H9 (cell line): ENCODE results near the gene TNFSF10. TPM values are rescaled to one million over a fixed set of nuclear protein-coding genes. Genes with fewer than 3 reads are reported as not detected.

Experiments used
- DNase-seq: peaks from one replicate; pipeline ENCODE4 v3.0.0-alpha.2; 2017
- H2AFZ ChIP-seq: one replicate; pipeline ENCODE4 v1.6.1; 2013; ENCODE audit warnings: mild to moderate bottlenecking, low read length, control low read depth, moderate library complexity
- H2AK5ac ChIP-seq: 2 replicates; pipeline ENCODE4 v1.6.1; 2013; ENCODE audit warnings: low read length, control low read depth, mixed read lengths; ENCODE audit not compliant: insufficient read length
- H2BK120ac ChIP-seq: one replicate; pipeline ENCODE4 v1.6.1; 2013; ENCODE audit warnings: low read depth, mild to moderate bottlenecking, low read length, control low read depth, inconsistent platforms; ENCODE audit not compliant: poor library complexity, severe bottlenecking
- H2BK12ac ChIP-seq: 2 replicates; pipeline ENCODE4 v1.6.1; 2013; ENCODE audit warnings: low read length, control low read depth, mixed read lengths, low read depth; ENCODE audit not compliant: insufficient read length
- H2BK15ac ChIP-seq: 2 replicates; pipeline ENCODE4 v1.6.1; 2013; ENCODE audit warnings: low read depth, low read length, control low read depth
- H2BK20ac ChIP-seq: one replicate; pipeline ENCODE4 v1.6.1; 2013; ENCODE audit warnings: low read depth, mild to moderate bottlenecking, low read length, control low read depth, inconsistent platforms; ENCODE audit not compliant: poor library complexity, severe bottlenecking
- H2BK5ac ChIP-seq: 2 replicates; pipeline ENCODE4 v1.6.1; 2013; ENCODE audit warnings: low read length, control low read depth, mixed read lengths; ENCODE audit not compliant: insufficient read length
- H3K14ac ChIP-seq: 2 replicates; pipeline ENCODE4 v1.6.1; 2013; ENCODE audit warnings: low read length, control low read depth; ENCODE audit not compliant: insufficient read depth
- H3K18ac ChIP-seq: 2 replicates; pipeline ENCODE4 v1.6.1; 2013; ENCODE audit warnings: low read depth, mild to moderate bottlenecking, mixed read lengths, low read length, control low read depth; ENCODE audit not compliant: insufficient read length
- H3K23ac ChIP-seq: 2 replicates; pipeline ENCODE4 v1.6.1; 2013; ENCODE audit warnings: low read length, control low read depth, mixed read lengths, low read depth; ENCODE audit not compliant: insufficient read length
- H3K23me2 ChIP-seq: 2 replicates; pipeline ENCODE4 v1.6.1; 2013; ENCODE audit warnings: low read depth, mild to moderate bottlenecking, mixed read lengths, low read length, control low read depth; ENCODE audit not compliant: insufficient read length, poor library complexity, severe bottlenecking
- H3K27ac ChIP-seq: 2 replicates; pipeline ENCODE4 v1.5.1; 2013; ENCODE audit warnings: low read length, control low read depth, mixed read lengths, low read depth; ENCODE audit not compliant: insufficient read length
- H3K27me3 ChIP-seq: 2 replicates; pipeline ENCODE4 v1.6.1; 2013; ENCODE audit warnings: low read length, control low read depth, inconsistent platforms; ENCODE audit not compliant: insufficient read depth
- H3K4ac ChIP-seq: 2 replicates; pipeline ENCODE4 v1.6.1; 2013; ENCODE audit warnings: low read depth, mild to moderate bottlenecking, control low read depth, inconsistent platforms, low read length, moderate library complexity
- H3K4me1 ChIP-seq: 2 replicates; pipeline ENCODE4 v1.6.1; 2013; ENCODE audit warnings: low read length, control low read depth, inconsistent platforms; ENCODE audit not compliant: insufficient read depth
- H3K4me2 ChIP-seq: 2 replicates; pipeline ENCODE4 v1.6.1; 2013; ENCODE audit warnings: low read length, control low read depth, mixed read lengths; ENCODE audit not compliant: insufficient read length, insufficient read depth
- H3K56ac ChIP-seq: 2 replicates; pipeline ENCODE4 v1.6.1; 2013; ENCODE audit warnings: low read depth, mild to moderate bottlenecking, mixed read lengths, low read length, control low read depth; ENCODE audit not compliant: insufficient read length
- H3K79me1 ChIP-seq: 2 replicates; pipeline ENCODE4 v1.6.1; 2013; ENCODE audit warnings: low read depth, mild to moderate bottlenecking, moderate library complexity, low read length, control low read depth, inconsistent platforms; ENCODE audit not compliant: insufficient read depth, poor library complexity, severe bottlenecking
- H3K79me2 ChIP-seq: 2 replicates; pipeline ENCODE4 v1.6.1; 2013; ENCODE audit warnings: low read length, control low read depth, inconsistent platforms; ENCODE audit not compliant: insufficient read depth
- H3K9ac ChIP-seq: 2 replicates; pipeline ENCODE4 v1.6.1; 2013; ENCODE audit warnings: low read length, control low read depth, mixed read lengths; ENCODE audit not compliant: insufficient read length; ENCODE audit errors: extremely low read depth
- H3K9me3 ChIP-seq: one replicate; pipeline ENCODE4 v1.6.1; 2013; ENCODE audit warnings: low read depth, low read length, inconsistent platforms; ENCODE audit not compliant: control insufficient read depth
- H3T11ph ChIP-seq: one replicate; pipeline ENCODE4 v1.6.1; 2013; ENCODE audit warnings: mild to moderate bottlenecking, low read length, control low read depth, inconsistent platforms
- H4K20me1 ChIP-seq: one replicate; pipeline ENCODE4 v1.6.1; 2013; ENCODE audit not compliant: control insufficient read depth, insufficient read length, insufficient read depth
- H4K5ac ChIP-seq: 2 replicates; pipeline ENCODE4 v1.6.1; 2013; ENCODE audit warnings: low read depth, mild to moderate bottlenecking, mixed read lengths, low read length, control low read depth; ENCODE audit not compliant: insufficient read length
- H4K8ac ChIP-seq: replicated peaks from 2 replicates; pipeline ENCODE4 v1.6.1; 2013; ENCODE audit warnings: low read length, control low read depth, mixed read lengths, low read depth; ENCODE audit not compliant: insufficient read length
- H4K91ac ChIP-seq: 2 replicates; pipeline ENCODE4 v1.6.1; 2013; ENCODE audit warnings: low read depth, mild to moderate bottlenecking, moderate library complexity, mixed read lengths, low read length, control low read depth; ENCODE audit not compliant: insufficient read length
- H3K27ac Mint-ChIP-seq, 3 experiments: 2 replicates in 2 of 3; 3 replicates in 1 of 3; pipeline ENCODE4 v1.8.0; 2020 to 2021; ENCODE audit warnings: mixed read lengths in 3 of 3, mild to moderate bottlenecking in 1 of 3, moderate library complexity in 1 of 3
- H3K27me3 Mint-ChIP-seq: 2 replicates; pipeline ENCODE4 v1.8.0; 2021; ENCODE audit warnings: low read depth, mild to moderate bottlenecking, moderate library complexity, mixed read lengths
- H3K36me3 Mint-ChIP-seq, 3 experiments: 2 replicates in 2 of 3; 3 replicates in 1 of 3; pipeline ENCODE4 v1.8.0; 2020 to 2021; ENCODE audit warnings: low read depth in 3 of 3, mixed read lengths in 3 of 3; ENCODE audit not compliant: insufficient read depth in 1 of 3
- H3K4me1 Mint-ChIP-seq, 2 experiments: 2 replicates each; pipeline ENCODE4 v1.8.0; 2020; ENCODE audit warnings: mixed read lengths in 2 of 2
- H3K4me3 Mint-ChIP-seq, 2 experiments: 2 replicates in 1 of 2; 3 replicates in 1 of 2; pipeline ENCODE4 v1.8.0; 2020 to 2021; ENCODE audit warnings: mild to moderate bottlenecking in 2 of 2, mixed read lengths in 2 of 2, moderate library complexity in 1 of 2
- H3K9me3 Mint-ChIP-seq, 2 experiments: 2 replicates in 1 of 2; 3 replicates in 1 of 2; pipeline ENCODE4 v1.8.0; 2020; ENCODE audit warnings: mild to moderate bottlenecking in 2 of 2, mixed read lengths in 2 of 2, moderate library complexity in 1 of 2
- WGBS: extraction: QIAGEN DNeasy Blood & Tissue Kit; methylation state at CpG from one replicate; pipeline ENCODE4 v1.1.7; 2013; ENCODE audit warnings: missing lambda C conversion rate, low lambda C conversion rate, mixed read lengths; ENCODE audit not compliant: insufficient read length; ENCODE audit errors: extremely low coverage; 5-methylcytosine and 5-hydroxymethylcytosine counted together
- long read RNA-seq: library from polyadenylated mRNA; unstranded; transcript quantifications from one replicate; pipeline ENCODE4 v2.0.0, GENCODE V29; 2020
- total RNA-seq: library from RNA; stranded (reverse); gene quantifications from 2 replicates; pipeline ENCODE4 v1.2.1, GENCODE V29; 2021
- TF ChIP-seq, protein P1 (sequence below): fragments of 200-600 bp; sonication (generic); conservative IDR thresholded peaks from 3 replicates; pipeline ENCODE4 v1.8.0; 2021; ENCODE audit warnings: antibody characterized with exemption, mild to moderate bottlenecking

The TNFSF10 gene
- not detected in 2 replicates for total RNA-seq
- long read RNA-seq: 0 reads

DNA sequence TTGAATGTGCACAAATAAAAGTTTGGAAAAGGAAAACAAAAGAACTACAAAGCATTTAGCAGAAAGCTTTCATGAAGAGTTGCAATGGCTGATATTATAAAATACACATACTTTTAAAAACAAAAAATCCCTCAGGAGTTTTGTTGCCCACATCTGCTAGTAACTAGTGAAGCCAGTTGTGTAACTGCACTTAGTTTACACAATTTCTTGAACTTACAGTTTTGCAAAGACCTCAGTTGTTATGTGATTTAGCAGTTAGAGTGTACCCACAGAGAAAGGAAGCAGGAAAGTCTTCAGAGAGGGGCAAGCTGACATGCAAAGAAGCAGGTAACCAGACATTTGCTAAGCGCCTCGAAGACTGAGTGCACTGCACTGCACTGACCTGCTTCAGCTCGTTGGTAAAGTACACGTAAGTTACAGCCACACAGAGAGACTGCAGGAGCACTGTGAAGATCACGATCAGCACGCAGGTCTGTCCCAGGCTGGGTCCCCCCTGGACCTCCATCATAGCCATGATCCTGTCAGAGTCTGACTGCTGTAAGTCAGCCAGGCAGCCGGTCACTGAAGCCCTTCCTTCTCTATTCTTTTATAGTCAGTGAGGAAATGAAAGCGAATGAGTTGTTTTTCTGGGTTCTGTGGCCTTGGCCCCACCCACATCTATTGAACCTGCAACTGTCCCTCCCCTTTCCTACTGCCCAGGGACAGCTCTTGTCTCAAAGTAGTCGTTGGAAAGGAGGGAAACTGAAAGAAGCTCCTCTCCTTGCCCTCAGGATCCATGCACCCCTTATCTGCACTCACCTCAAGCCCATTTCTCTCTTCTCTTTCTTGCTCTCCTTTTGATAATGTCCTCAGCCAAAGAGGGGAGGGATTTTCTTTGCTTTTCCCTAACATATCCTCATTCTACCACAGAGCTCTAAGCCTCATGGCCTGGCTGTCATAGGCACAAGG lies at the start of gene TNFSF10:
TNFSF10 (minus strand) TSS at position 560 of the 948 bp plus-strand sequence; CDS start at position 514, 46 bp downstream.
- Mint-ChIP-seq H3K27me3 (no peaks in the 10 kb centered on the region; the same call in 1 of the 2 replicates), H3K27ac (no peak within 1 kb of the TSS; a peak in 2 of 7 replicates), H3K4me3 (peak within 1 kb of the TSS in 1 of 2 experiments; percentile 18; a peak in 1 of 5 replicates), H3K4me1 (peaks cover 8 to 9% of the 10 kb centered on the region in 2 experiments), H3K36me3 (no peaks in the 10 kb centered on the region), H3K9me3 (no peaks in the 10 kb centered on the region)
- H3K27me3 ChIP-seq: no peaks in the 10 kb centered on the region
- H3T11ph ChIP-seq: no peak within 1 kb of the TSS
- H3K4me2 ChIP-seq: peak within 1 kb of the TSS; percentile 45
- H4K8ac ChIP-seq: peak within 1 kb of the TSS; percentile 48
- no peak within 1 kb of the TSS for H4K5ac ChIP-seq
- no peak within 1 kb of the TSS for H3K9ac ChIP-seq
- peaks cover 6% of the 10 kb centered on the region; the same call in 1 of the 2 replicates for H3K4me1 ChIP-seq
- no peak within 1 kb of the TSS for H4K91ac ChIP-seq
- H3K14ac ChIP-seq: peak within 1 kb of the TSS; percentile 84
- DNase-seq: peak; percentile 39
- 0 out of 2 replicates have a peak, but pooled peaks cover 1% of the 10 kb centered on the region for H3K79me2 ChIP-seq
- H3K27ac ChIP-seq: no peak within 1 kb of the TSS
- no peaks in the 10 kb centered on the region for H3K79me1 ChIP-seq
- H4K20me1 ChIP-seq: no peaks in the 10 kb centered on the region
- no peak within 1 kb of the TSS for H2AK5ac ChIP-seq
- TF ChIP-seq, protein P1, sequence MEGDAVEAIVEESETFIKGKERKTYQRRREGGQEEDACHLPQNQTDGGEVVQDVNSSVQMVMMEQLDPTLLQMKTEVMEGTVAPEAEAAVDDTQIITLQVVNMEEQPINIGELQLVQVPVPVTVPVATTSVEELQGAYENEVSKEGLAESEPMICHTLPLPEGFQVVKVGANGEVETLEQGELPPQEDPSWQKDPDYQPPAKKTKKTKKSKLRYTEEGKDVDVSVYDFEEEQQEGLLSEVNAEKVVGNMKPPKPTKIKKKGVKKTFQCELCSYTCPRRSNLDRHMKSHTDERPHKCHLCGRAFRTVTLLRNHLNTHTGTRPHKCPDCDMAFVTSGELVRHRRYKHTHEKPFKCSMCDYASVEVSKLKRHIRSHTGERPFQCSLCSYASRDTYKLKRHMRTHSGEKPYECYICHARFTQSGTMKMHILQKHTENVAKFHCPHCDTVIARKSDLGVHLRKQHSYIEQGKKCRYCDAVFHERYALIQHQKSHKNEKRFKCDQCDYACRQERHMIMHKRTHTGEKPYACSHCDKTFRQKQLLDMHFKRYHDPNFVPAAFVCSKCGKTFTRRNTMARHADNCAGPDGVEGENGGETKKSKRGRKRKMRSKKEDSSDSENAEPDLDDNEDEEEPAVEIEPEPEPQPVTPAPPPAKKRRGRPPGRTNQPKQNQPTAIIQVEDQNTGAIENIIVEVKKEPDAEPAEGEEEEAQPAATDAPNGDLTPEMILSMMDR: no peak
- H2AFZ ChIP-seq: peak within 1 kb of the TSS; percentile 81
- no peaks in the 10 kb centered on the region for H3K23me2 ChIP-seq
- no peak within 1 kb of the TSS for H2BK15ac ChIP-seq
- no peak within 1 kb of the TSS for H2BK12ac ChIP-seq
- no peak within 1 kb of the TSS for H2BK20ac ChIP-seq
- H3K4ac ChIP-seq: no peak within 1 kb of the TSS
- WGBS: no CpG with 5 or more reads among the region's 9 CpGs
- no peaks in the 10 kb centered on the region for H3K9me3 ChIP-seq
- no peak within 1 kb of the TSS for H2BK120ac ChIP-seq
- H3K56ac ChIP-seq: no peak within 1 kb of the TSS
- peak within 1 kb of the TSS; percentile 74 for H3K18ac ChIP-seq
- H3K23ac ChIP-seq: no peak within 1 kb of the TSS
- peak within 1 kb of the TSS; percentile 69 for H2BK5ac ChIP-seq
